Body of pancreas (tissue), 4 donors: ENCODE measurements around the gene KLLN.
"Not testable (repeated sequence)": the region's sequence is repeated elsewhere in the genome, so short reads cannot be mapped to it uniquely, and the experiment has no call there.

Experiments
- CTCF ChIP-seq, 7 experiments: fragments of 450-650 bp in 4 of 7; fragments of 200-600 bp in 3 of 7; sonication (generic) in 3 of 7; IDR thresholded peaks; one replicate each; pipeline ENCODE4 v1.5.1; 2016 to 2019; ENCODE audit warnings: antibody characterized with exemption in 7 of 7
- POLR2A ChIP-seq, 3 donors: fragments of 450-650 bp; IDR thresholded peaks; one replicate each; pipeline ENCODE4 v1.6.1; 2016; ENCODE audit warnings: antibody characterized with exemption in 3 of 3, mild to moderate bottlenecking in 2 of 3

GRCh38 chr10:87855665-87856064 lies 7.7 kb downstream of the KLLN start:
- not testable (repeated sequence) for TF ChIP-seq CTCF, POLR2A (IDR thresholded peaks at IDR 0.05)
